MM.1S (cell line): Measurements from ENCODE around the gene CASP8.
A peak's percentile ranks its signal among the peaks of the same experiment; 100 is the strongest.
"Not testable (repeated sequence)": the region's sequence is repeated elsewhere in the genome, so short reads cannot be mapped to it uniquely, and the experiment has no call there.

ENCODE experiments used
- DNase-seq: peaks from one replicate; pipeline ENCODE4 v3.0.0-alpha.2; 2015
- H2AFZ ChIP-seq: fragments of 300-600 bp; sonication (generic); 2 replicates; pipeline ENCODE4 v1.6.0; 2016; ENCODE audit warnings: antibody characterized with exemption, low read length
- H3F3A ChIP-seq: fragments of 300-600 bp; sonication (generic); 2 replicates; pipeline ENCODE4 v1.6.1; 2016; ENCODE audit warnings: mild to moderate bottlenecking, antibody characterized with exemption, low read length, moderate library complexity, mixed read lengths; ENCODE audit not compliant: insufficient read depth
- H3K27ac ChIP-seq: fragments of 300-600 bp; sonication (generic); 2 replicates; pipeline ENCODE4 v1.5.1; 2016; ENCODE audit warnings: mild to moderate bottlenecking, low read length
- H3K27me3 ChIP-seq: fragments of 300-600 bp; sonication (generic); replicated peaks from 2 replicates; pipeline ENCODE4 v1.6.0; 2016; ENCODE audit warnings: low read length; ENCODE audit not compliant: insufficient read depth
- H3K36me3 ChIP-seq: fragments of 300-600 bp; sonication (generic); replicated peaks from 2 replicates; pipeline ENCODE4 v1.6.1; 2016; ENCODE audit warnings: mild to moderate bottlenecking, low read length, mixed read lengths; ENCODE audit not compliant: insufficient read depth
- H3K4me1 ChIP-seq: fragments of 300-600 bp; sonication (generic); 2 replicates; pipeline ENCODE4 v1.6.1; 2016; ENCODE audit warnings: low read length, mixed read lengths
- H3K4me2 ChIP-seq: fragments of 300-600 bp; sonication (generic); 2 replicates; pipeline ENCODE4 v1.6.0; 2016; ENCODE audit warnings: low read depth, low read length
- H3K4me3 ChIP-seq: fragments of 300-600 bp; sonication (generic); 2 replicates; pipeline ENCODE4 v1.5.1; 2016; ENCODE audit warnings: low read length, mixed read lengths
- H3K79me2 ChIP-seq: fragments of 300-600 bp; sonication (generic); 2 replicates; pipeline ENCODE4 v1.6.1; 2016; ENCODE audit warnings: mixed run types, low read length, mixed read lengths
- H3K9ac ChIP-seq: fragments of 300-600 bp; sonication (generic); 2 replicates; pipeline ENCODE4 v1.6.1; 2016; ENCODE audit warnings: low read length, mixed read lengths
- H3K9me2 ChIP-seq: fragments of 300-600 bp; sonication (generic); replicated peaks from 2 replicates; pipeline ENCODE4 v1.6.1; 2016; ENCODE audit warnings: mild to moderate bottlenecking, low read length, mixed read lengths; ENCODE audit not compliant: insufficient read depth
- H3K9me3 ChIP-seq: fragments of 300-600 bp; sonication (generic); replicated peaks from 2 replicates; pipeline ENCODE4 v1.6.1; 2016; ENCODE audit warnings: mild to moderate bottlenecking, low read length, mixed read lengths; ENCODE audit not compliant: insufficient read depth
- H4K20me1 ChIP-seq: fragments of 300-600 bp; sonication (generic); 2 replicates; pipeline ENCODE4 v1.6.1; 2016; ENCODE audit warnings: mild to moderate bottlenecking, low read length, moderate library complexity, mixed read lengths; ENCODE audit not compliant: insufficient read depth
- EZH2 ChIP-seq: fragments of 300-600 bp; sonication (generic); optimal IDR thresholded peaks from 2 replicates; pipeline ENCODE3; 2017; ENCODE audit warnings: low read depth, mild to moderate bottlenecking, antibody characterized with exemption, low read length, mixed read lengths
- EZH2phosphoT487 ChIP-seq: fragments of 300-600 bp; sonication (generic); IDR thresholded peaks from 2 replicates; pipeline ENCODE4 v1.6.1; 2018; ENCODE audit warnings: antibody characterized with exemption, low read length
- TF ChIP-seq, protein P1 (sequence below): fragments of 300-600 bp; sonication (generic); IDR thresholded peaks from 2 replicates; pipeline ENCODE4 v1.5.1; 2016; ENCODE audit warnings: antibody characterized with exemption, low read length, mixed read lengths

Gene CASP8

DNA sequence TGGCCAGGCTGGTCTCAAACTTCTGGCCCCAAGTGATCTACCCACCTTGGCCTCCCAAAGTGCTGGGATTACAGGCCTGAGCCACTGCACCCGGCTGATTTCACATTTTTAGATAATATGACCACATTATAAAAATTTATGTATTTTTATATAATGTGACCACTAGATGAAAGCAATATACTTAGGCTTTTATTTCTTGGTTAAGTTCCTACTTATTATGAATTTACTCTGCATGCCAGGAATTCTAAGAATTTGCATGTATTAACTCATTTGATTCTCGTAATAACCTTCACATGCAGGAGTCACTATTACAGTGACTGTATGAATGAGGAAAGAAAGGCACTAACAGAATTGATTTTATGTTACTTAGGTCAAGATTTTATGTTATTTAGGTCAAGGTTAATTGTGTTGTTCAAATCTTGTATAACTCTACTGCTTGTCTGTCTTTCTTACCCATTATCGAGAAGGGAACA is 25.6 kb upstream of the CASP8 start:
- TF ChIP-seq EZH2phosphoT487 (no peak), EZH2 (no peak)
- TF ChIP-seq, protein P1, sequence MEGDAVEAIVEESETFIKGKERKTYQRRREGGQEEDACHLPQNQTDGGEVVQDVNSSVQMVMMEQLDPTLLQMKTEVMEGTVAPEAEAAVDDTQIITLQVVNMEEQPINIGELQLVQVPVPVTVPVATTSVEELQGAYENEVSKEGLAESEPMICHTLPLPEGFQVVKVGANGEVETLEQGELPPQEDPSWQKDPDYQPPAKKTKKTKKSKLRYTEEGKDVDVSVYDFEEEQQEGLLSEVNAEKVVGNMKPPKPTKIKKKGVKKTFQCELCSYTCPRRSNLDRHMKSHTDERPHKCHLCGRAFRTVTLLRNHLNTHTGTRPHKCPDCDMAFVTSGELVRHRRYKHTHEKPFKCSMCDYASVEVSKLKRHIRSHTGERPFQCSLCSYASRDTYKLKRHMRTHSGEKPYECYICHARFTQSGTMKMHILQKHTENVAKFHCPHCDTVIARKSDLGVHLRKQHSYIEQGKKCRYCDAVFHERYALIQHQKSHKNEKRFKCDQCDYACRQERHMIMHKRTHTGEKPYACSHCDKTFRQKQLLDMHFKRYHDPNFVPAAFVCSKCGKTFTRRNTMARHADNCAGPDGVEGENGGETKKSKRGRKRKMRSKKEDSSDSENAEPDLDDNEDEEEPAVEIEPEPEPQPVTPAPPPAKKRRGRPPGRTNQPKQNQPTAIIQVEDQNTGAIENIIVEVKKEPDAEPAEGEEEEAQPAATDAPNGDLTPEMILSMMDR, result no peak
- Histone ChIP-seq H3K27ac (peak overlapping the region; percentile 94; the same call in 1 of the 2 replicates), H4K20me1 (no peaks in the 10 kb centered on the region), H3K9me3 (no peaks in the 10 kb centered on the region), H3K4me1 (peaks cover 28% of the 10 kb centered on the region), H3K79me2 (peaks cover 69% of the 10 kb centered on the region), H3K9me2 (no peaks in the 10 kb centered on the region), H3F3A (peaks cover 21% of the 10 kb centered on the region), H2AFZ (no peak overlapping the region), H3K4me3 (peak overlapping the region; percentile 89), H3K4me2 (peak overlapping the region; percentile 81), H3K9ac (peak overlapping the region; percentile 97), H3K36me3 (peaks cover 10% of the 10 kb centered on the region), H3K27me3 (no peaks in the 10 kb centered on the region)
- DNase-seq, result no peak

DNA sequence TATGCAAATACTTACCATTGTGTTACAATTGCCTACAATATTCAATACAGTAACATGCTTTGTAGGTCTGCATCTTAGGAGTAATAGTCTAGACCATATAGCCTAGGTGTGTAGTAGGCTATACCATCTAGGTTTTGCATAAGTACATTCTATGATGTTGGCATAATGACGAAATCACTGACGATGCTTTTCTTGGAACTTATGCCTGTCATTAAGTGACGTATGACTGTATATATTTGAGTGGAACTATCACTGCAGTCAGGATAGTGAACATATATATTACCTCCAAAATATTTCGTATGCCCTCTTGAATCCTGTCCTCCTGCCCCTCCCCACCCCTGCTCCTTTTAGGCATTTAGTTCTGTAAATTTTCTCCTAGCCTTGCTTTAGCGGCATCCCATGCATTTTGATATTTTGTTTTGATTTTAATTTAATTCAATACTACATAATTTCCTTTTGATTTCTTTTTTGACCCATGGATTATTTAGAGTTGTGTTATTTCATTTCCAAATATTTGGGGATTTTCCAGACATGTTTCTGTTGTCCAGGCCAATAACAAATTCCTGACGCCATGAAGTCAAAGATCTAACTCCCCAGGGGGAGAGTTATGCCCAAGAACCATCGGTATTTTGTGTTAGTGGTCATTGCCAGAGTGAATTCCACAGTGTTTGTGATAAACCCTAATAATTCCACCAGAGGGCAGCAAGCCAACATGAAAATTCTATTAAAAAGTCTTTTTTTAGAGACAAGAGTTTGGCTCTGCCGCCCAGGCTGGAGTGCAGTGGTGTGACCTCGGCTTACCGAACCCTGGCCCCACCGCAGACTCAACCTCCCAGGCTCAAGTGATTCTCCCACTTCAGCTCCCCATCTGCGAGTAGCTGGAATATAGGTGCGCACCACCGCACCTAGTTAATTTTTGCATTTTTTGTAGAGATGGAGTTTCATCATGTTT is 24.2 kb upstream of the CASP8 start:
- Histone ChIP-seq H3K4me1 (peaks cover 28% of the 10 kb centered on the region), H2AFZ (no peak overlapping the region), H3F3A (peaks cover 21% of the 10 kb centered on the region), H3K36me3 (peaks cover 19% of the 10 kb centered on the region), H3K9me3 (no peaks in the 10 kb centered on the region), H4K20me1 (no peaks in the 10 kb centered on the region), H3K9me2 (no peaks in the 10 kb centered on the region), H3K79me2 (peaks cover 82% of the 10 kb centered on the region), H3K27ac (peak overlapping the region; percentile 94; the same call in 1 of the 2 replicates), H3K27me3 (no peaks in the 10 kb centered on the region), H3K4me2 (peak overlapping the region; percentile 81), H3K9ac (peak overlapping the region; percentile 97), H3K4me3 (peak overlapping the region; percentile 89)
- peak; percentile 80 for DNase-seq
- TF ChIP-seq, protein P1, result peak; percentile 67
- TF ChIP-seq EZH2phosphoT487, result no peak

DNA sequence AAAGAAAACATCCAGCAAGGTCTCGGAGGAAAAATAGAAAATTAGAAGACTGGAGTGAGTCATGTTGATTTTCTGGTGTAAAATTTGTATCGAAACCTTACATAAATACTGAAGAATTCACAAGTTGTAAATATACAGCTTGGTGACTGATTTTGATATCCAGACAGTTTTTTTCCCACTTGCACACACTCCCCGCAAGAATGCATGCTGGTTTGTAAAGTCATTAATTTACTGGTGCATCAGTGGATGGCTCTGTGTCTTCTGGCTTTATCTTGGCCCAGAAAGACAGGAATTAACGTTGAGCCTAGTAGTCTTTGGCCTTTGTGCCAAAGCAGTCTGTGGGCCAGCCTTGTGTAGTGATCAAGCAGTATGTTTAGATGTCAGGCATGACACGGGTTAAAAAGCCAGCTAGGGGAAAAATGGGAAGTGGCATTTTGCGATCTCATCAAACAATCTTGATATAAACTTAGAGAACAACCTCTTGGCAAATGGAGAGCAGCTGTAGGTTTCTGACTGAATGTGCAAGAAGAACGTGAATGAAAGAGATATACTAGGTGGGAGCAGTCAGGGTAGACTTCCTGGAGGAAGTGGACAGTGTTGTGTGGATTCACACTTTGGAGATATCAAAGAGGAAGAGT is 22.7 kb upstream of the CASP8 start:
- Histone ChIP-seq H3K9me2 (no peaks in the 10 kb centered on the region), H3K36me3 (peaks cover 25% of the 10 kb centered on the region), H3K4me1 (peaks cover 26% of the 10 kb centered on the region), H3K4me2 (no peak overlapping the region), H3K79me2 (peaks cover 85% of the 10 kb centered on the region), H3K27ac (no peak overlapping the region), H3K9ac (no peak overlapping the region), H3F3A (peaks cover 18% of the 10 kb centered on the region), H3K4me3 (no peak overlapping the region), H3K27me3 (no peaks in the 10 kb centered on the region), H3K9me3 (no peaks in the 10 kb centered on the region), H2AFZ (no peak overlapping the region), H4K20me1 (no peaks in the 10 kb centered on the region)
- TF ChIP-seq, protein P1, result no peak
- no peak for TF ChIP-seq EZH2phosphoT487
- TF ChIP-seq EZH2, result no peak
- DNase-seq, result no peak

DNA sequence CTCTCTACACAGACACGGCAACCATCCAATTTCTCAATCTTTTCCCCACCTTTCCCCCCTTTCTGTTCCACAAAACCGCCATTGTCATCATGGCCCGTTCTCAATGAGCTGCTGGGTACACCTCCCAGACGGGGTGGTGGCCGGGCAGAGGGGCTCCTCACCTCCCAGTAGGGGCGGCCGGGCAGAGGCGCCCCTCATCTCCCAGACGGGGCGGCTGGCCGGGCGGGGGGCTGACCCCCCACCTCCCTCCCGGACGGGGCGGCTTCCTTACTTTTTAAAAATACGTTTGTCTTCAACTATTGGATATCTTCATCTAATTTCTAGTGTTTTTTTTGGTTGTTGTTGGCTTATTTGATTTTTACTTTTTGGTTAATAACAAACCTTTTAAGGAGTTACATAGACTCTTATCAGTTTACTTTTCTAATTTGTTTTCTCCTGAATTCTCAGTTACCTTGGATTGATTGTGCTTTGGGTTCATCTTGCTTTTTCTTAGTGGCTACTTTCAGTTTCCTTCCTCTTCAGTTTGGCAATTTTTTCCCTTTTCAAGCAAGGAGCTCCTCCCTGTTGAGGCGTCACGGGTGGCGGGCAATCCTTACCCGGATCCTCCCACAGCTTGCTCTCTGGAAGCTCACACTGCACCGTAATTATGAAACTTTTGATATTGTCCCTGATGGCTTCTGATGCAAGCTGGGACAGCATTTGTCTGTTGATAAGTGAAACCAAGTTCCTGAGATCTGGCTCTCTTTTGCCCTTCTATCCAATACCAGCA is 21.0 kb upstream of the CASP8 start:
- H3K27ac ChIP-seq, H3K9me3 ChIP-seq, H3F3A ChIP-seq, H3K9ac ChIP-seq, H2AFZ ChIP-seq, H3K27me3 ChIP-seq, DNase-seq, H3K4me2 ChIP-seq, H3K4me3 ChIP-seq, H4K20me1 ChIP-seq, H3K9me2 ChIP-seq: not testable (repeated sequence)
- Histone ChIP-seq H3K79me2 (peaks cover 84% of the 10 kb centered on the region), H3K4me1 (peaks cover 23% of the 10 kb centered on the region), H3K36me3 (peaks cover 25% of the 10 kb centered on the region)
